Thyroid gland (tissue), 4 donors: ENCODE measurements around the gene FHIT.

ENCODE experiments used
- CTCF ChIP-seq, 6 experiments: fragments of 200-600 bp in 3 of 6; fragments of 450-650 bp in 3 of 6; sonication (generic) in 3 of 6; IDR thresholded peaks; one replicate each; pipeline ENCODE4 v1.5.1; 2016 to 2019; ENCODE audit warnings: antibody characterized with exemption in 6 of 6, mild to moderate bottlenecking in 2 of 6, inconsistent platforms in 1 of 6, moderate library complexity in 1 of 6
- POLR2A ChIP-seq, 2 donors: fragments of 450-650 bp; IDR thresholded peaks; one replicate each; pipeline ENCODE4 v1.6.1; 2017; ENCODE audit warnings: antibody characterized with exemption in 2 of 2, mild to moderate bottlenecking in 2 of 2, moderate library complexity in 1 of 2

- TF ChIP-seq CTCF (IDR thresholded peaks at IDR 0.05) (no peak), POLR2A (IDR thresholded peaks at IDR 0.05) (no peak)
Measured at GRCh38 chr3:61252836-61253235, 1.6 kb upstream of the FHIT start.
